Psoas muscle (tissue), 8 donors: ENCODE data around the gene MCTP2. TPM values are rescaled to one million over a fixed set of nuclear protein-coding genes. Genes with fewer than 3 reads are reported as not detected.

ENCODE experiments used
- ATAC-seq, 4 donors: fragments of 200-7000 bp; cut with Tn5 transposase; one replicate each; pipeline ENCODE4 v1.9.1; 2020; ENCODE audit warnings: moderate library complexity in 3 of 4, mild to moderate bottlenecking in 2 of 4
- DNase-seq, 2 donors: peaks; one replicate each; pipeline ENCODE4 v3.0.0-alpha.2; 2020
- H3K27ac ChIP-seq: fragments of 200-600 bp; one replicate; pipeline ENCODE4 v1.8.0; 2022
- H3K27me3 ChIP-seq, 3 donors: fragments of 200-600 bp in 1 of 3; one replicate each; pipeline versions ENCODE4 v1.6.1 to v1.8.0; 2013 to 2022; ENCODE audit warnings: low read length in 2 of 3, mild to moderate bottlenecking in 2 of 3, moderate library complexity in 1 of 3; ENCODE audit not compliant: insufficient read depth in 3 of 3
- H3K36me3 ChIP-seq, 2 donors: fragments of 200-600 bp in 1 of 2; one replicate each; pipeline versions ENCODE4 v1.6.1 to v1.8.0; 2013 to 2022; ENCODE audit warnings: low read depth in 1 of 2, mild to moderate bottlenecking in 1 of 2, moderate library complexity in 1 of 2; ENCODE audit not compliant: insufficient read depth in 1 of 2
- H3K4me1 ChIP-seq: fragments of 200-600 bp; one replicate; pipeline ENCODE4 v1.8.0; 2022
- H3K4me3 ChIP-seq: fragments of 200-600 bp; one replicate; pipeline ENCODE4 v1.8.0; 2022; ENCODE audit warnings: mild to moderate bottlenecking
- H3K9me3 ChIP-seq: fragments of 200-600 bp; one replicate; pipeline ENCODE4 v1.8.0; 2022
- CTCF ChIP-seq: fragments of 200-600 bp; IDR thresholded peaks from one replicate; pipeline ENCODE4 v1.8.0; 2022; ENCODE audit warnings: antibody characterized with exemption
- WGBS, 3 donors: extraction: QIAGEN DNeasy Blood & Tissue Kit; methylation state at CpG; one replicate each; pipeline versions ENCODE4 v1.1.6 to v1.1.7; 2013; 5-methylcytosine and 5-hydroxymethylcytosine counted together
- intact Hi-C, 2 donors: fragments of 100-400 bp; cut with DNase I; formaldehyde crosslinking; loops; one replicate each; pipeline versions ENCODE4 v1.11.0 to v1.14.2; 2022
- polyA plus RNA-seq, 3 donors: library from polyadenylated mRNA; stranded (reverse); fragments of 200-250 nt; gene quantifications; one replicate each; pipeline ENCODE4 v1.2.3, GENCODE V29; 2013
- total RNA-seq, 4 donors: library from RNA; stranded (reverse); fragmentation: NEBNext Ultra II Directional in 2 of 4; extraction: Animal tissue kit (Norgen Biotek cat#: 25700) in 2 of 4; gene quantifications; one replicate each; pipeline versions ENCODE4 v1.2.1 to v1.2.4, GENCODE V29; 2021 to 2023
- donor health status: healthy with polysubstance abuse.
- donor health status: DM: no; HTN: no; CAD: no; lungs with moderate emphysema.
- donor health status: Bipolar disorder and iron deficiency.
- donor health status: healthy.
- donor health status: DM: yes; HTN: yes; CAD: no.
- donor health status: DM: no; HTN: no; CAD: no.
- donor health status: DM: no; HTN: no; CAD: no.
- donor health status: DM: yes; HTN: yes; CAD: no.

MCTP2 gene
- total and polyA plus RNA-seq, 7 donors, result 0.01 to 1.1 (median 0.33) TPM; not detected in 1

GRCh38 chr15:94193906-94194305, 37.5 kb upstream of the MCTP2 start:
- TF ChIP-seq CTCF, result no peak
- Histone ChIP-seq H3K4me1 (no peaks in the 10 kb centered on the region), H3K9me3 (no peaks in the 10 kb centered on the region), H3K36me3 (no peaks in the 10 kb centered on the region), H3K27me3 (no peaks in the 10 kb centered on the region), H3K4me3 (no peak overlapping the region), H3K27ac (no peak overlapping the region)
- WGBS, 3 donors, result 85 to 93% (median 88%) methylated on average over 3 of the region's 3 CpGs
- intact Hi-C loops, result no loop called here
- no peak for DNase-seq
- ATAC-seq, result no peak

- WGBS, 3 donors, result 80 to 87% (median 84%) methylated on average over 4 of the region's 4 CpGs
- intact Hi-C loops, result no loop called here
- H3K36me3 ChIP-seq, result no peaks in the 10 kb centered on the region
- no peak for DNase-seq
- H3K27ac ChIP-seq, result no peak overlapping the region
- H3K9me3 ChIP-seq, result no peaks in the 10 kb centered on the region
- H3K27me3 ChIP-seq, result no peaks in the 10 kb centered on the region
- ATAC-seq, result no peak
- H3K4me3 ChIP-seq, result no peak overlapping the region
- H3K4me1 ChIP-seq, result no peaks in the 10 kb centered on the region
- no peak for TF ChIP-seq CTCF
Observed at GRCh38 chr15:94196531-94196930, 34.8 kb upstream of the MCTP2 start.

GRCh38 chr15:94198633-94199032, 32.7 kb upstream of the MCTP2 start:
- TF ChIP-seq CTCF, result no peak
- ATAC-seq, result no peak

GRCh38 chr15:94199725-94200124, 31.6 kb upstream of the MCTP2 start:
- Histone ChIP-seq H3K27ac (no peak overlapping the region), H3K27me3 (peaks cover 0 to 3% (median 0%) of the 10 kb centered on the region in 3 donors), H3K4me1 (no peaks in the 10 kb centered on the region), H3K9me3 (no peaks in the 10 kb centered on the region), H3K4me3 (no peak overlapping the region), H3K36me3 (no peaks in the 10 kb centered on the region)
- DNase-seq (no peak), ATAC-seq (no peak)
- intact Hi-C loops, result no loop called here
- 82 to 91% (median 85%) methylated on average over 3 of the region's 3 CpGs for WGBS, 3 donors
- TF ChIP-seq CTCF, result no peak

More at GRCh38 chr15:94198633-94199032, 32.7 kb upstream of the MCTP2 start:
- Histone ChIP-seq H3K4me3 (no peak overlapping the region), H3K9me3 (no peaks in the 10 kb centered on the region), H3K36me3 (no peaks in the 10 kb centered on the region), H3K27me3 (no peaks in the 10 kb centered on the region), H3K4me1 (no peaks in the 10 kb centered on the region), H3K27ac (no peak overlapping the region)
- no peak for DNase-seq
- intact Hi-C loops, result no loop called here
- WGBS, 3 donors, result 62 to 73% (median 70%) methylated on average over 2 of the region's 2 CpGs

- Histone ChIP-seq H3K9me3 (no peaks in the 10 kb centered on the region), H3K27me3 (peaks cover 0 to 3% (median 0%) of the 10 kb centered on the region in 3 donors), H3K4me3 (no peak overlapping the region), H3K36me3 (no peaks in the 10 kb centered on the region), H3K27ac (no peak overlapping the region), H3K4me1 (no peaks in the 10 kb centered on the region)
- 44 to 48% (median 47%) methylated on average over 3 of the region's 3 CpGs for WGBS, 3 donors
- intact Hi-C loops, result no loop called here
- no peak for TF ChIP-seq CTCF
- ATAC-seq (no peak), DNase-seq (no peak)
Observed at GRCh38 chr15:94203306-94203705, 28.1 kb upstream of the MCTP2 start.
